Bronchial epithelial cell (primary cell): ENCODE data around the gene LEP. TPM values are rescaled to one million over a fixed set of nuclear protein-coding genes. Genes with fewer than 3 reads are reported as not detected.
"Not testable (repeated sequence)": the region's sequence is repeated elsewhere in the genome, so short reads cannot be mapped to it uniquely, and the experiment has no call there.

Source experiments
- DNase-seq: peaks from one replicate; pipeline ENCODE4 v3.0.0-alpha.2; 2010; ENCODE audit warnings: low read depth
- FAIRE-seq: peaks from 2 replicates; lab custom pipeline; 2011; peaks lifted over from hg19 to GRCh38; lab: Jason Lieb, UNC
- H3K27me3 ChIP-seq: 2 replicates; pipeline ENCODE4 v1.5.1; 2011; ENCODE audit warnings: low read length; ENCODE audit not compliant: control insufficient read depth, insufficient read depth
- H3K36me3 ChIP-seq: 2 replicates; pipeline ENCODE4 v1.5.1; 2011; ENCODE audit warnings: low read length; ENCODE audit not compliant: control insufficient read depth, insufficient read depth
- H3K4me3 ChIP-seq: 2 replicates; pipeline ENCODE4 v1.5.1; 2011; ENCODE audit warnings: mild to moderate bottlenecking, low read depth, low read length, control low read depth
- total RNA-seq: library from RNA; depleted of rRNA; stranded (reverse); fragments of >200 nt; gene quantifications from 2 replicates; pipeline ENCODE4 v1.2.1, GENCODE V29; 2014
- TF ChIP-seq, protein P1 (sequence below): IDR thresholded peaks from 2 replicates; pipeline ENCODE4 v1.5.1; 2011; ENCODE audit warnings: mild to moderate bottlenecking, moderate library complexity, low read length, control low read depth, inconsistent platforms; ENCODE audit not compliant: insufficient read depth, severe bottlenecking

The LEP gene
- total RNA-seq, 1 donor from 2014 or later: under 0.01 TPM

DNA sequence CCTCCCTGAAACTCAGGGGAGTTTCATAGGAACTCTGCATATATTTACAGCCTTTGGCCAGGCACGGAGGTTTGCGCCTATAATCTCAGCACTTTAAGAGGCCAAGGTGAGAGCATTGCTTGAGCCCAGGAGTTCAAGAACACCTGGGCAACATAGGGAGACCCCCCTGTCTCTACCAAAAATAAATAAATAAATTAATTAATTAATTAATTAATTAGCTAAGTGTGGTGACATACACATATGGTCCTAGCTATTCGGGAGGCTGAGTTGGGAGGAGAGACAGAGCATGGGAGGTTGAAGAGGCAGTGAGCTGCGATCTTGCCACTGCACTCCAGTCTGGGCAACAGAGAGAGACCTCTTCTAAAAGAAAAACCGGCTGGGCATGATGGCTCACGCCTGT lies 9.4 kb upstream of the LEP start:
- no peak for FAIRE-seq

GRCh38 chr7:128233471-128233870 lies 7.6 kb upstream of the LEP start:
- no peak for FAIRE-seq
- TF ChIP-seq, protein P1, sequence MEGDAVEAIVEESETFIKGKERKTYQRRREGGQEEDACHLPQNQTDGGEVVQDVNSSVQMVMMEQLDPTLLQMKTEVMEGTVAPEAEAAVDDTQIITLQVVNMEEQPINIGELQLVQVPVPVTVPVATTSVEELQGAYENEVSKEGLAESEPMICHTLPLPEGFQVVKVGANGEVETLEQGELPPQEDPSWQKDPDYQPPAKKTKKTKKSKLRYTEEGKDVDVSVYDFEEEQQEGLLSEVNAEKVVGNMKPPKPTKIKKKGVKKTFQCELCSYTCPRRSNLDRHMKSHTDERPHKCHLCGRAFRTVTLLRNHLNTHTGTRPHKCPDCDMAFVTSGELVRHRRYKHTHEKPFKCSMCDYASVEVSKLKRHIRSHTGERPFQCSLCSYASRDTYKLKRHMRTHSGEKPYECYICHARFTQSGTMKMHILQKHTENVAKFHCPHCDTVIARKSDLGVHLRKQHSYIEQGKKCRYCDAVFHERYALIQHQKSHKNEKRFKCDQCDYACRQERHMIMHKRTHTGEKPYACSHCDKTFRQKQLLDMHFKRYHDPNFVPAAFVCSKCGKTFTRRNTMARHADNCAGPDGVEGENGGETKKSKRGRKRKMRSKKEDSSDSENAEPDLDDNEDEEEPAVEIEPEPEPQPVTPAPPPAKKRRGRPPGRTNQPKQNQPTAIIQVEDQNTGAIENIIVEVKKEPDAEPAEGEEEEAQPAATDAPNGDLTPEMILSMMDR: no peak
- H3K27me3 ChIP-seq: no peaks in the 10 kb centered on the region
- DNase-seq: peak; percentile 50
- H3K36me3 ChIP-seq: no peaks in the 10 kb centered on the region
- no peak overlapping the region for H3K4me3 ChIP-seq

More for the DNA sequence above, 9.4 kb upstream of the LEP start:
- Histone ChIP-seq H3K36me3 (no peaks in the 10 kb centered on the region), H3K4me3 (no peak overlapping the region), H3K27me3 (no peaks in the 10 kb centered on the region)
- no peak for DNase-seq
- TF ChIP-seq, protein P1: no peak

- no peak for FAIRE-seq
Observed at GRCh38 chr7:128234476-128235026, 6.5 kb upstream of the LEP start.

GRCh38 chr7:128235471-128235870 lies 5.6 kb upstream of the LEP start:
- Histone ChIP-seq H3K36me3 (no peaks in the 10 kb centered on the region), H3K4me3 (no peak overlapping the region), H3K27me3 (no peaks in the 10 kb centered on the region)
- FAIRE-seq (no peak), DNase-seq (no peak)
- TF ChIP-seq, protein P1: no peak

More at GRCh38 chr7:128234476-128235026, 6.5 kb upstream of the LEP start:
- H3K27me3 ChIP-seq: no peaks in the 10 kb centered on the region
- no peak overlapping the region for H3K4me3 ChIP-seq
- no peaks in the 10 kb centered on the region for H3K36me3 ChIP-seq
- DNase-seq: no peak
- TF ChIP-seq, protein P1: no peak

DNA sequence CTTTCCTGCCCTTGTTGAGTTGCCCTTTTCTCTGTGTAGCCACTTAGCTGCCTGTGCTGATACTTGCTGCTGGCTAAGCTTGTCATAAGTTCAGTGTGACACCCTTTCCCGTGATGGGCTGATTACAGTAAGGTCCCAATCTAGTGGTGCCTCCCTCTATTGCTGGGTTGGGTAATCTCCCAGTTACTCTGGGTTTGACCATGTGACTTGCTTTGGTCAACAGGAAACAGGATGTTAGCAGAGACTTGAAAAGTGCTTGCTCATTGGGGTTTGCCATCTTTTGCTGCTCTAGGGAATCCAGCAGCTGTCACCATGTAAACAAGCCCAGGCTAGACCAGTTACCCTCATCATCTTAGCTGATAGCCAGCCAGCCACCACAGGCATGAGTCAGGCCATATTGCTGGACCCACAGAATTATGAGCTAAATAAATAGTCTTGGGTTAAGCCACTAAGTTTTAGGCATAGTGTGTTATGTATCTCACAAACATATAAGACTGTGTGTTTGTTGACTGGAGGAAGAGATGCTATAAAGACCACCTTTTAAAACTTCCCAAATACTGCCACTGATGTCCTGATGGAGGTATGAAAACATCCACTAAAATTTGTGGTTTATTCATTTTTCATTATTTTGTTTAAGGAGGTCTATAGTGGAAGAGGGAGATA lies 4.0 kb upstream of the LEP start:
- FAIRE-seq: peak; percentile 96
- TF ChIP-seq, protein P1: no peak
- peak; percentile 100 for DNase-seq
- Histone ChIP-seq H3K27me3 (no peaks in the 10 kb centered on the region), H3K36me3 (no peaks in the 10 kb centered on the region), H3K4me3 (no peak overlapping the region)

DNA sequence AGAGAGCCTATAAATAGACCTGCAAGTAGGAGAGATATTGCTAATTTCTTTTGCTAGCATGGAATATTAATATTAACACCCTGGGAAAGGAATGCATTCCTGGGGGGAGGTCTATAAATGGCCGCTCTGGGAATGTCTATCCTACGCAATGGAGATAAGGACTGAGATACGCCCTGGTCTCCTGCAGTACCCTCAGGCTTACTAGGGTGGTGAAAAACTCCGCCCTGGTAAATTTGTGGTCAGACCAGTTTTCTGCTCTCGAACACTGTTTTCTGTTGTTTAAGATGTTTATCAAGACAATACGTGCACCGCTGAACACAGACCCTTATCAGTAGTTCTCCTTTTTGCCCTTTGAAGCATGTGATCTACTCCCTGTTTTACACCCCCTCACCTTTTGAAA lies 1.9 kb upstream of the LEP start:
- FAIRE-seq, H3K36me3 ChIP-seq, H3K27me3 ChIP-seq, H3K4me3 ChIP-seq, DNase-seq: not testable (repeated sequence)
